ENCODE measurements around the gene CTBS.

CTBS gene

GRCh38 chr1:84582802-84583587 is 8.8 kb upstream of the CTBS start:
- no peak overlapping the region for H3K4me3 ChIP-seq (ENCODE audit: low read depth, low read length)
- CTCF ChIA-PET, result interaction anchor here (1.6 to 1.9 kb wide), 2 partner anchors 9 to 24 kb away, joined by 3 to 5 read pairs; partner anchors contain the start of gene CTBS
- no peak for DNase-seq (ENCODE audit: low read depth, low spot score)
- TF ChIP-seq CTCF (IDR thresholded peaks at IDR 0.05; ENCODE audit: insufficient read depth, low read length, missing control alignments), result no peak
- POLR2A ChIA-PET, result interaction anchor here (1.1 kb wide), 1 partner anchor 9 kb away, joined by 5 read pairs; the partner anchor contains the start of gene CTBS

GRCh38 chr1:84581648-84582047 is 7.4 kb upstream of the CTBS start:
- H3K4me3 ChIP-seq (ENCODE audit: low read depth, low read length), result no peak overlapping the region
- no peak for DNase-seq (ENCODE audit: low read depth, low spot score)
- ChIA-PET POLR2A (no interaction called here), CTCF (interaction anchor here (1.6 to 1.9 kb wide), 2 partner anchors 8 to 22 kb away, joined by 3 to 5 read pairs; partner anchors contain the start of gene CTBS)
- no peak for TF ChIP-seq CTCF (IDR thresholded peaks at IDR 0.05; ENCODE audit: insufficient read depth, low read length, missing control alignments)

GRCh38 chr1:84574936-84575335 is 696 bp upstream of the CTBS start:
- no peak for TF ChIP-seq CTCF (IDR thresholded peaks at IDR 0.05; ENCODE audit: insufficient read depth, low read length, missing control alignments)
- no peak for DNase-seq (ENCODE audit: low read depth, low spot score)
- ChIA-PET POLR2A (no interaction called here), CTCF (interaction anchor here (1.3 to 2.4 kb wide), 3 partner anchors 14 to 178 kb away, joined by 3 to 10 read pairs (median 6); no protein-coding TSS in a partner anchor)
- H3K4me3 ChIP-seq (ENCODE audit: low read depth, low read length), result no peak overlapping the region

- ChIA-PET POLR2A (interaction anchor here (0.7 to 2.2 kb wide), 7 partner anchors 12 to 127 kb away, joined by 3 to 19 read pairs (median 4); partner anchors contain the start of genes GNG5 and SPATA1), CTCF (interaction anchor here (0.7 to 2.4 kb wide), 11 partner anchors 9 to 432 kb away, joined by 3 to 10 read pairs (median 3); partner anchors contain the start of genes GNG5 and SPATA1)
- peak overlapping the region; percentile 73 for H3K4me3 ChIP-seq (ENCODE audit: low read depth, low read length)
- TF ChIP-seq CTCF (IDR thresholded peaks at IDR 0.05; ENCODE audit: insufficient read depth, low read length, missing control alignments), result no peak
- no peak for DNase-seq (ENCODE audit: low read depth, low spot score)
Measured at GRCh38 chr1:84573481-84573966, 716 bp downstream of the CTBS start.

- no peak for TF ChIP-seq CTCF (IDR thresholded peaks at IDR 0.05; ENCODE audit: insufficient read depth, low read length, missing control alignments)
- CTCF ChIA-PET, result no interaction called here
- POLR2A ChIA-PET, result no interaction called here
- DNase-seq (ENCODE audit: low read depth, low spot score), result no peak
- H3K4me3 ChIP-seq (ENCODE audit: low read depth, low read length), result no peak overlapping the region
Measured at GRCh38 chr1:84571150-84571535, 3.1 kb downstream of the CTBS start.

GRCh38 chr1:84570436-84571149 is 3.6 kb downstream of the CTBS start:
- TF ChIP-seq CTCF (IDR thresholded peaks at IDR 0.05; ENCODE audit: insufficient read depth, low read length, missing control alignments), result no peak
- ChIA-PET POLR2A (no interaction called here), CTCF (no interaction called here)
- H3K4me3 ChIP-seq (ENCODE audit: low read depth, low read length), result no peak overlapping the region
- DNase-seq (ENCODE audit: low read depth, low spot score), result no peak
